Measurements from ENCODE around the gene MRPS22.

DNA sequence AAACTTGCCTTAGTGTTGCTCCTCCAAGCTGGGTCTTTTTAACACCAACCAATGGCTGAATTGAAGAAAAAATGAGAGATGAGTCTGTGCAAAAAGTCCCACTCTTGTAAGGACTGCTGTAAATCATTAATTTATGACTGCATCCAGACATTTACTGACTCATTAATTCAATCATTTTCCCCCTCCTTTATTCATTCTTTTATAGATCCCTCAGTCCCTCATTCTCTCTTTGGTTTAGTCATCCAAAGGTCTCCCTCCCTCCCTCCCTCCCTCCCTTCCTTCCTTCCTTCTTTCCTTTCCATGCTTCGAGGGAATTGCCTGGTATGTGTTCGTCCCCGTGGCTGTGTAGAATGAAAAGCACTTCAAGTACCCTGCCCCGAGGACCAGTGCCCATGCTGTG lies 35.3 kb upstream of the MRPS22 start:
- TF ChIP-seq POLR2A (IDR thresholded peaks at IDR 0.05) (no peak), EP300 (IDR thresholded peaks at IDR 0.05) (no peak)

Data from sigmoid colon (tissue), 4 donors.